SU-DHL-6 (cell line): ENCODE results near the gene TMEM14C.

Experiments used
- H2AFZ ChIP-seq: fragments of 200-600 bp; sonication (generic); 2 replicates; pipeline ENCODE4 v1.6.1; 2014; ENCODE audit warnings: low read depth, mild to moderate bottlenecking, moderate library complexity, mixed read lengths, antibody characterized with exemption, low read length; ENCODE audit not compliant: severe bottlenecking
- H3F3A ChIP-seq: fragments of 200-600 bp; shearing (Covaris generic); 2 replicates; pipeline ENCODE4 v1.6.0; 2016; ENCODE audit warnings: antibody characterized with exemption, mild to moderate bottlenecking; ENCODE audit not compliant: insufficient read depth
- H3K27ac ChIP-seq: fragments of 200-600 bp; sonication (generic); 2 replicates; pipeline ENCODE4 v1.5.1; 2016; ENCODE audit warnings: low read depth, mild to moderate bottlenecking, low read length, moderate library complexity, mixed read lengths
- H3K27me3 ChIP-seq: fragments of 200-600 bp; sonication (generic), shearing (Covaris generic); 2 replicates; pipeline ENCODE4 v1.6.0; 2014; ENCODE audit warnings: mild to moderate bottlenecking, low read length
- H3K36me3 ChIP-seq: fragments of 200-600 bp; sonication (generic); 2 replicates; pipeline ENCODE4 v1.6.1; 2014; ENCODE audit warnings: mild to moderate bottlenecking, low read length, mixed read lengths
- H3K4me2 ChIP-seq: fragments of 300-600, 200-600 bp; shearing (Covaris generic), sonication (generic); 2 replicates; pipeline ENCODE4 v1.6.0; 2014; ENCODE audit warnings: low read length, low read depth, mild to moderate bottlenecking; ENCODE audit not compliant: poor library complexity, severe bottlenecking
- H3K4me3 ChIP-seq: fragments of 200-600 bp; sonication (generic); 2 replicates; pipeline ENCODE4 v1.5.1; 2014; ENCODE audit warnings: antibody characterized with exemption, low read length, mild to moderate bottlenecking, mixed read lengths; ENCODE audit not compliant: insufficient read depth, poor library complexity, severe bottlenecking
- H3K79me2 ChIP-seq: fragments of 200-600 bp; sonication (generic); 2 replicates; pipeline ENCODE4 v1.6.1; 2014; ENCODE audit warnings: mild to moderate bottlenecking, low read length, moderate library complexity; ENCODE audit not compliant: insufficient read depth
- H3K9ac ChIP-seq: fragments of 200-600 bp; sonication (generic); 2 replicates; pipeline ENCODE4 v1.7.0; 2014; ENCODE audit warnings: mild to moderate bottlenecking, low read length
- H3K9me2 ChIP-seq: fragments of 200-600 bp; sonication (generic); replicated peaks from 2 replicates; pipeline ENCODE4 v1.6.1; 2014; ENCODE audit warnings: low read length; ENCODE audit not compliant: insufficient read depth
- H3K9me3 ChIP-seq: fragments of 200-600 bp; sonication (generic); 2 replicates; pipeline ENCODE4 v1.6.1; 2014; ENCODE audit warnings: low read length, mixed read lengths; ENCODE audit not compliant: insufficient read depth
- H4K20me1 ChIP-seq: fragments of 200-600 bp; sonication (generic); 2 replicates; pipeline ENCODE4 v1.6.1; 2014; ENCODE audit warnings: low read depth, mild to moderate bottlenecking, antibody characterized with exemption, low read length, moderate library complexity, mixed read lengths
- CTCF ChIP-seq: fragments of 200-600 bp; sonication (generic); IDR thresholded peaks from one replicate; pipeline ENCODE4 v1.5.1; 2017; ENCODE audit warnings: antibody characterized with exemption, mild to moderate bottlenecking, low read length, moderate library complexity; ENCODE audit not compliant: insufficient read depth, poor library complexity, severe bottlenecking
- EZH2phosphoT487 ChIP-seq: fragments of 200-600 bp; sonication (generic), shearing (Covaris generic); conservative IDR thresholded peaks from 2 replicates; pipeline ENCODE4 v1.6.1; 2018; ENCODE audit warnings: mild to moderate bottlenecking, antibody characterized with exemption, low read length, moderate library complexity, mixed read lengths

The TMEM14C gene

GRCh38 chr6:10725044-10725443 is 2.2 kb downstream of the TMEM14C start:
- peaks cover 5% of the 10 kb centered on the region; the same call in 1 of the 2 replicates for H3K9me3 ChIP-seq
- H3K36me3 ChIP-seq: peaks cover 2% of the 10 kb centered on the region; the same call in 1 of the 2 replicates
- TF ChIP-seq EZH2phosphoT487 (no peak), CTCF (no peak)
- no peaks in the 10 kb centered on the region for H3K27me3 ChIP-seq
- no peaks in the 10 kb centered on the region for H3K9me2 ChIP-seq
- H3K9ac ChIP-seq: no peak overlapping the region
- H3K79me2 ChIP-seq: 0 out of 2 replicates have a peak, but pooled peaks cover 12% of the 10 kb centered on the region
- no peaks in the 10 kb centered on the region for H4K20me1 ChIP-seq
- H2AFZ ChIP-seq: no peak overlapping the region
- peaks cover 18% of the 10 kb centered on the region for H3F3A ChIP-seq
- no peak overlapping the region for H3K4me2 ChIP-seq
- H3K27ac ChIP-seq: no peak overlapping the region
- H3K4me3 ChIP-seq: no peak overlapping the region

GRCh38 chr6:10725716-10726115 is 2.8 kb downstream of the TMEM14C start:
- H2AFZ ChIP-seq: no peak overlapping the region
- H4K20me1 ChIP-seq: no peaks in the 10 kb centered on the region
- H3K9me2 ChIP-seq: no peaks in the 10 kb centered on the region
- no peak overlapping the region for H3K27ac ChIP-seq
- H3K27me3 ChIP-seq: no peaks in the 10 kb centered on the region
- peaks cover 4% of the 10 kb centered on the region; the same call in 1 of the 2 replicates for H3K9me3 ChIP-seq
- TF ChIP-seq EZH2phosphoT487: no peak
- TF ChIP-seq CTCF: no peak
- H3K4me3 ChIP-seq: no peak overlapping the region
- 0 out of 2 replicates have a peak, but pooled peaks cover 12% of the 10 kb centered on the region for H3K79me2 ChIP-seq
- H3F3A ChIP-seq: peaks cover 22% of the 10 kb centered on the region
- no peak overlapping the region for H3K9ac ChIP-seq
- H3K4me2 ChIP-seq: no peak overlapping the region
- peaks cover 4% of the 10 kb centered on the region; the same call in 1 of the 2 replicates for H3K36me3 ChIP-seq

- Histone ChIP-seq H3K27me3 (no peaks in the 10 kb centered on the region), H2AFZ (no peak overlapping the region), H3F3A (0 out of 2 replicates have a peak, but pooled peaks cover 7% of the 10 kb centered on the region), H3K9me2 (no peaks in the 10 kb centered on the region), H3K36me3 (peaks cover 4% of the 10 kb centered on the region; the same call in 1 of the 2 replicates), H3K79me2 (no peaks in the 10 kb centered on the region), H3K9ac (no peak overlapping the region), H3K27ac (no peak overlapping the region), H3K4me3 (no peak overlapping the region), H3K9me3 (no peaks in the 10 kb centered on the region), H4K20me1 (no peaks in the 10 kb centered on the region), H3K4me2 (no peak overlapping the region)
- no peak for TF ChIP-seq CTCF
- TF ChIP-seq EZH2phosphoT487: no peak
These were observed 7.4 kb downstream of the TMEM14C start for GRCh38 chr6:10730254-10730653.
